Frontal cortex (tissue), 4 donors: ENCODE data around the gene ETNK2. TPM values are rescaled to one million over a fixed set of nuclear protein-coding genes. Genes with fewer than 3 reads are reported as not detected.

Experiments
- DNase-seq, 2 donors: peaks; one replicate each; pipeline ENCODE4 v3.0.0; 2012; ENCODE audit warnings: low spot score in 2 of 2
- FAIRE-seq: peaks from 2 replicates; lab custom pipeline; 2012; peaks lifted over from hg19 to GRCh38; lab: Jason Lieb, UNC
- total RNA-seq: library from RNA; depleted of rRNA; stranded (reverse); fragments of >200 nt; gene quantifications from one replicate; pipeline ENCODE4 v1.2.3, GENCODE V29; 2014
- donor health status: control.
- donor health status: control.
- donor health status: control.

Gene ETNK2
- total RNA-seq, 1 donor from 2014 or later, result 31.0 TPM

GRCh38 chr1:204088596-204088995 lies 63.2 kb downstream of the ETNK2 start:
- FAIRE-seq (no peak), DNase-seq (no peak)

- no peak for DNase-seq
- no peak for FAIRE-seq
Observed at GRCh38 chr1:204087893-204088528, 63.8 kb downstream of the ETNK2 start.

- no peak for DNase-seq
- FAIRE-seq, result no peak
Observed at GRCh38 chr1:204087181-204087892, 64.5 kb downstream of the ETNK2 start.

GRCh38 chr1:204085876-204086275 lies 66.0 kb downstream of the ETNK2 start:
- DNase-seq (no peak), FAIRE-seq (no peak)

- FAIRE-seq (no peak), DNase-seq (no peak)
Observed at GRCh38 chr1:204084247-204084772, 67.5 kb downstream of the ETNK2 start.

- DNase-seq (no peak), FAIRE-seq (no peak)
Observed at GRCh38 chr1:204083491-204083890, 68.4 kb downstream of the ETNK2 start.

- DNase-seq (no peak), FAIRE-seq (no peak)
Observed at GRCh38 chr1:204081791-204082513, 69.9 kb downstream of the ETNK2 start.

- no peak for DNase-seq
- FAIRE-seq, result no peak
Observed at GRCh38 chr1:204081164-204081790, 70.6 kb downstream of the ETNK2 start.

Other genes starting within 250 kb of the ETNK2 start
- gene SOX13, start 78.9 kb downstream of the ETNK2 start, total RNA-seq, result 1.6 TPM
- not detected for gene REN, start 14.3 kb upstream of the ETNK2 start, total RNA-seq
- gene KISS1, start 44.4 kb upstream of the ETNK2 start, total RNA-seq, result not detected
- 0.41 TPM for gene GOLT1A, start 61.9 kb upstream of the ETNK2 start, total RNA-seq
- gene PLEKHA6, start 207.9 kb upstream of the ETNK2 start, total RNA-seq, result 11.0 TPM